Right ventricle myocardium inferior (tissue), 1 donor: ENCODE measurements around the gene RAB3IL1. TPM values are rescaled to one million over a fixed set of nuclear protein-coding genes. Genes with fewer than 3 reads are reported as not detected.

Experiments
- microRNA-seq: library from miRNA; unstranded; fragments of <30 nt; microRNA quantifications from one replicate; pipeline ENCODE4 v1.2.0, GENCODE V29; 2020
- total RNA-seq: library from RNA; stranded (reverse); fragmentation: NEBNext Ultra II Directional; extraction: Animal tissue kit (Norgen Biotek cat#: 25700); gene quantifications from one replicate; pipeline ENCODE4 v1.2.1, GENCODE V29; 2021
- donor health status: DM: no; HTN: yes; CAD: no; lungs with severe emphysema.

The RAB3IL1 gene
- total RNA-seq, 1 donor from 2014 or later: 14.0 TPM

Small RNAs within 50 kb of the gene (microRNA-seq; reads per million reads assigned to microRNA genes)
- gene MIR6746: not detected

Other genes starting within 250 kb of the RAB3IL1 start
- 4.3 TPM for gene DAGLA, start 237.2 kb downstream of the RAB3IL1 start, total RNA-seq
- 0.30 TPM for gene MYRF, start 164.9 kb downstream of the RAB3IL1 start, total RNA-seq
- gene TMEM258, start 125.0 kb downstream of the RAB3IL1 start, total RNA-seq: 130 TPM
- gene FEN1, start 124.7 kb downstream of the RAB3IL1 start, total RNA-seq: 7.0 TPM
- 25.7 TPM for gene FADS1, start 100.6 kb downstream of the RAB3IL1 start, total RNA-seq
- gene FADS2, start 89.3 kb downstream of the RAB3IL1 start, total RNA-seq: 35.7 TPM
- 113 TPM for gene FADS3, start 26.0 kb downstream of the RAB3IL1 start, total RNA-seq
- gene BEST1, start 32.8 kb upstream of the RAB3IL1 start, total RNA-seq: 1.9 TPM
- gene FTH1, start 50.1 kb upstream of the RAB3IL1 start, total RNA-seq: 2,493 TPM
- 10.5 TPM for gene INCENP, start 206.4 kb upstream of the RAB3IL1 start, total RNA-seq